HG02973 (cell line): ENCODE measurements around the gene DLGAP1.

Experiments used
- ATAC-seq: cut with Tn5 transposase; IDR thresholded peaks from one replicate; pipeline ENCODE4 v1.9.1; 2021; ENCODE audit warnings: moderate library complexity; ENCODE audit not compliant: unreplicated experiment

The DLGAP1 gene

DNA sequence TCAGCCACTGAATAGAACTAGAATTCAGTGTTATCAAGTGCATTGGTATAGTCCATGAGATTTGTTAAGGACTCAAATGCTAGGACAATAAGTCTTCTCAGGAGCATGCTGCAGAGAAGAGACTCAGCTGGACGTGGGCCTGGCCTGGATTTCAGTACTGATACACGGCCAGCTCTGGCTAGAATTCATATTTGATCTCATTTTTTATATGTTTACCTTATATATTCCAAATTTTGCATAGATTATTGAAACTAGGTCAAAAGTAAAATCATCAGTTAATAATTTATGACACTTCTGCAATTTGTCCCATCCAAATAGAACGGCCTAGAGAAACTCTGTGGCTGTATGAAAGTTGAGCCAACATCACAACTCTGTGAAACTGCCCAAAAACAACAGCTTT, 262.0 kb downstream of the DLGAP1 start:
- ATAC-seq: no peak

- no peak for ATAC-seq
Measured at GRCh38 chr18:4181882-4182568, 273.1 kb downstream of the DLGAP1 start.

DNA sequence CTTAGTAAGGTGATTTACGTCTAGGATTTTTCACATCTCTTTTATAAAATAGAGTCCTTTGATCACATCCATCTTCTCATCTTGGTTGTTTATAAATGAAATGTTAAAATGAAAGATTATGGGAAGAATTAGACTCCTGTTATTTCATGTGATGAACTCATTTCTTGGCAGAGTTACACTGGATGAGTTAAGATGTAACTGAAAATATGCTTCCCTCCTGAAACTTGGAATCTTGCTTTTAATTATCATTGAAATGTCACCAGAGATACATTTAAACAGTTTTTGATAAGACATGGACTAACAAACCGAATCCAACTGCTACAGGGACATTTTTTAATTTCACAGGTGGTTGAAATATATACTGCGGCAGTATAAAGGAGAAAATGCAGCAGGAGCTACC, 274.0 kb downstream of the DLGAP1 start:
- ATAC-seq: no peak

DNA sequence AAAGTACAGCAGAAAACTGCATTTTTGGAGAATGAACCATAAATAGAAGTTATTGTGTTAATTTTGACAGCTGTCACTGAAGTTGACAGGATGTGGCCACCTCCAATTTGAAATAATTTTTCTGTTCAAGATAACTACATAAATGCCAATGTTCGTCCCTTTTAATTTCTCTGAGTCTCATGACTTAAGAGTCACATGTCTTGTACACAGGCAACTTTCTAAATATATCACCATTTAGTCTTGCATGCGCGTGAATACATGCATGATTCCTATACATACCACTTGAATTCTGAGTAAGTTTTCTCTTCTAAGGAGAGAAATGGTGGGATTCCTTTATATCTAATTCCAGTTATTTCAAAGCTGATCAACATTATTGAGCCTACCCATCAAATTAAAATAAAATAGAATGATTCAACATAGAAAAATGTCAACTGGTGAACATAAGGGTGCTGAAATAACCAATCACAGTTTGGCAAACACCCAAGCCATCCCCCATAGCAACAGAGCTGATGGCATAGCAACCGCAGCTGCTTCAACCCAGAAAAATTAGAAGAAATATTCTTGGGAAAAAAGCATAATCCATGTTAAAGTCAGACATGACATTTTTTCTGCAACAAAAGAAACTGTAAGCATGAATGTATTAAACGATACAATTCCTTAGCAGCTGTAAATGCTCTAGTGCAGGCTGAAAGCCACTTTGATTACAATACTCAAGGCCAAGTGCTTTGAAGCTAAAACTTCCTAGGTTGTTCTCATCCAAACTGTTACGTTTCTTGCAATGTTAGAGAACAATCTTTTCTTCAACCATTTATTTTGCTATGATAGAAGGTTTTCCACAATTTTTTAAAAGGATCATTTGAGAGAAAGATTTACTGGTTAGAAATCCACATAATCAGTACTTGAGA, 282.7 kb downstream of the DLGAP1 start:
- no peak for ATAC-seq

- ATAC-seq: no peak
Measured at GRCh38 chr18:4157352-4157751, 297.8 kb downstream of the DLGAP1 start.

DNA sequence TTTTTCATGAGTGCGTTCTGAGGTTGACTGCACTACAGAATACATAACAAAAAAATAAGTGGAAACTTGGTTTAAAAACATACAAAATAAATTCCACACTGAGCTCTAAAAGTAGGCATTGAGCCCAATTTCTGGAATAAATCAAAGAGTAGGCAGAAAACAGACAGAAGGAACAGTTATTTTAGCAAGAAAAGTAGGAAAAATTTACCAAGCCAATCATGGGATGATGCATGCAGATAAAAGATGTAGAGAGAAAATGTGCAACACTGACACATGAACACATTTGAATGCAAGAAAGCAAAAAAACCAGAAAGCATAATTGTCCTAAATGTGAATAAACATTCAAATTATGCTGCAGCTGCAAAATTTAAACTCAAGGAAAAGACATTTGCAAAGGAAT, 308.3 kb downstream of the DLGAP1 start:
- ATAC-seq: no peak

DNA sequence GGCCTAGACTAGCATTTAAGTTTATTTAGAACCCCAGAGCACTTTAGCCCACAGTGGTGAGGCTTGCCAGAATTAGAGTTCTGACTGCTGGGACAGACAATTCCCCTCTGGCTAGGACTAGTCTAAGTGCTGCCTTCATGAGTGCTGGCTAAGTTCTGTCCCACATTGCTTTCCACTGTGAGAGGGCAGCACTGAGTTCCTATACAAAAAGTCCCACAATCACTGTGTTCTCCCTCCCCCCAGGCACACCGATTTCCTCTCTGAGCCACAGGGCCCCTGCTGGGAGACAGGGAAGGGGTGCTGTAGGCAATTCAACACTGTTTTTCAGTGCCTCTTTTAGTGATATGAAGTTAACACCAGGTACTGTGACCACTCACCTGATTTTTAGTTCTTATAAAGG, 310.9 kb downstream of the DLGAP1 start:
- ATAC-seq: no peak

GRCh38 chr18:4143585-4143984, 311.5 kb downstream of the DLGAP1 start:
- no peak for ATAC-seq

DNA sequence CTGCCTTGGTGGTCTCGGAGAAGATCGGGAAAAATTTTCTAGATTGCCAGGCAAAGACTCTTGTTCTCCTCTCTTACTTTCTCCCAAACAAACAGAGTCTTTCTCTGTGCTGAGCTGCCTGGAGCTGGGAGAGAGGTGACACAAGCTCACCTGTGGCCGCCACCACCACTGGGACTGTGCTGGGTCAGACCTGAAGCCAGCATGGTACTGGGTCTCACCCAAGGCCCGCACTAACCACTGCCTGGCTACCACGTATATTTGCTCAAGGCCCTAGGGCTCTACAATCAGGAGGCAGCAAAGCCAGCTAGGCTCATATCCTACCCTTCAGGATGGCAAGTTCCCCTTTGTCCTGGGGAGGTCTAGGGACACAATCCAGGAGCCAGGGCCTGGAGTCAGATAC, 312.2 kb downstream of the DLGAP1 start:
- no peak for ATAC-seq

DNA sequence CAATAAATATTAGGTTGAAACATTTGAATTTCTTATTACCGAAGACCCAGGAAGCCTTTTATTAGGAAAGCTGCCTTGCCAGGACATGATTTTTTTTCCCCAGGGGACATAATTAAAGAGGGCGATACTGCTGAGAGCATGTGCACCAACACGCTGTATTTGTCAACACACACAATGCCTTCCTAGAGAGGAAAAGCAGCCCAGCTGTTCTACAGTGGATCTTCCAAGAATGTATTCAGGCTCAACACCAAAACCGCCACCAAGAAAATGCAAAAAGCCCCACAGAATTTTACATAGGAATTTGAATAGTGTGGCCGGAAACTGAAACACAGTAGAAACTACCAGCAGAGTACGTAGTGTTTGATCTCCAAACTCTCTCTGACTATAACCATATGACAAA, 320.4 kb downstream of the DLGAP1 start:
- no peak for ATAC-seq

GRCh38 chr18:4130734-4131719, 324.1 kb downstream of the DLGAP1 start:
- no peak for ATAC-seq

DNA sequence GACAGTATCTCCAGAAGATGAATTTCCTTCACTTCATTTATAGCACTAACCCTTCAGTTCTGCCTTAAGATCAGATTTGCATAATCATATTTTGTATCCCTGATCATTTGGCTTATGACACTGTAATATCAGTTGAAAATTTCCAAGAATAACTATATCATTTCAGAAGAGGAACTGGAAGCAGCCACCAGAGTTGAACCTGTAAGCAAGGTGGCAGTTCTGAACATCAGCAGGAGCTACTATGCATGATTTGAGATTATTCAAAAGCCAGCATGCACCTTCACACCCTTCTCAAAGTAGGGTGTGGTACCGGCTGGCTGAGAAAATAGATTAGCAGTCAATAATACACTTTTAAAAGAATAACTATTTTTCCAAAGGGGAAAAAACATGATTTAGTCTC, 328.2 kb downstream of the DLGAP1 start:
- ATAC-seq: no peak

DNA sequence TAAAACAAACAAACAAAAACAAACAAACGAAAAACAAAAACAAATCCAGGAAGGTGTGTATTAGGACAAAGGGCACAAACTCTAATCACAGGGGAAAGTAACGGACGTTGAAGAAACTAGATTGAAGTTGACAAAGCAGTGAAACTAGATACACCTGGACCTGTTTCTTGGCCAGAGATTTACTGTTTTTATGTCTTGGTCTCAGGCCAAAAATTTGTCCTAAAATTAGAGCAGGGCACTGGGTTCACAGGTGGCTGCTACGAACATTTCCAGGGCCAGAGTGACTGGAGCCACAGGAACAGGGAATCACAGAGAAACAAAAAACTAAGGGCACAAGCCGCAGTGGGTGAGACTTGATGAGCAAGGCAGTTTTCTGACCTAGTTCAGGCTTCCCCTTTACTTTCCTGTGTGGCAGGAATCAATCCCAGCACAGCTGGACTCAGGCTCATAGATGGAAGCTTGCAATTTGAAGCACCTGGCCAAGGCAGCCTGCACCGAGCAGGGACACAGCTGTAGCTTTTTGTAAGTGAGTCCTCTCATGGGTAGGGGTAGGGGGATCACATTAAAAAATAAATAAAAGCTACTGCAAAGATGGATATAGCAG, 329.4 kb downstream of the DLGAP1 start:
- no peak for ATAC-seq

DNA sequence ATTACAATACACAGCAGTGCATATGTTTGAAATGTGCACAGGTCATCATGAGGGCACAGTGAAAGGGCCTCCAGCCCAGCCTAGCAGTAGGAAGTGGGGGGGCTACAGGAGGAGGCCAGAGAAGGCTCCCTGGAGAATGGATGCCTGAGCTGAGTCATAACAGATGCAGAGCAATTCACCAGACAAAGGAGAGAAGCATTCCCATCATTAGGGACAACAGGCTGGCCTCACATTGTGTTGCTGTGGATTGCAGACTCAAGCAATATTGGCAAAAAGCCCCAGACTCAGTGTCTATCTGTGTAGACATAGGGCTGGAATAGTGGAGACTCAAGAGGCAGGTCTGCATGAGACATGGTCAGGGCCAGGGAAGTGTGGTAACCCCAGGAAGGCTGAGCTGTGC, 329.9 kb downstream of the DLGAP1 start:
- no peak for ATAC-seq

GRCh38 chr18:4119813-4120212, 335.3 kb downstream of the DLGAP1 start:
- ATAC-seq: no peak

GRCh38 chr18:4119127-4119648, 335.9 kb downstream of the DLGAP1 start:
- no peak for ATAC-seq

DNA sequence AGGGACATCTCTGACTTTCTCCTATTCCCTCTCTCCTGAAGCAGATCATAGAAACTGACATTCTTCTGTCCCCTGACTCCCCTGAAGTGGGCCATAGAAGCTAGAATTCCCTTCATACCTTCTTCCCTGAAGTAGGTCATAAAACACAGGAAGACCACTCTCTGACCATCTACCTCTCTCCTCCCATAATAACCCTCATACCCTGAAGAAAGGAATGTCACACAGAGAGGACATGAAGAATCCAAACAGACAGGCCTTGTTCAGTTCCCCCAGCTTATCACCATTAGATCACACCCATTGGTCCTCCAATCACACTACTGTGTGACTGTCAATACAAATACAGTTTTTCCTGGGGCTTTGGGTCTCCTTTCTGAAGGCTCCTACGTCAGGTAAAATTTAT, 347.1 kb downstream of the DLGAP1 start:
- ATAC-seq: no peak

DNA sequence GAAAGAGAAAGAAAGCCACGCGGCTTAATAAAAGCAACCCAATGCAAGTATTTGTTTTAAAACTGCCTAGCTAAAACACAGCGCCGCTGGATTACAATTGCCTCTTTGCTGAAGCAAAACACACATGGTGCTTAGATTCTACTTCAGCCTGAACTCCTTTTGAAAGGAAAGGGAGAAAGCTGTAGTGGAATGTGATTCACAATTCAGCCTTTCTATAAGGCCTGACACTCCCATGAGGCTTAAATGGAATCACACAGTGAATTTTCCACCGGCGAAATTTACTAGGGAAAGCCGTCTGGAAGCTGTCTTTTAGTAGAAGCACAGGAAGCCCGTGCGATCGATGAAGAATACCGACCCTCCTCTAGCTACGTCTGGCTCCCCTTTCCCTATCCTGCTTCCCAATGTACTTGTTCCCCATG, 348.0 kb downstream of the DLGAP1 start:
- ATAC-seq: no peak

DNA sequence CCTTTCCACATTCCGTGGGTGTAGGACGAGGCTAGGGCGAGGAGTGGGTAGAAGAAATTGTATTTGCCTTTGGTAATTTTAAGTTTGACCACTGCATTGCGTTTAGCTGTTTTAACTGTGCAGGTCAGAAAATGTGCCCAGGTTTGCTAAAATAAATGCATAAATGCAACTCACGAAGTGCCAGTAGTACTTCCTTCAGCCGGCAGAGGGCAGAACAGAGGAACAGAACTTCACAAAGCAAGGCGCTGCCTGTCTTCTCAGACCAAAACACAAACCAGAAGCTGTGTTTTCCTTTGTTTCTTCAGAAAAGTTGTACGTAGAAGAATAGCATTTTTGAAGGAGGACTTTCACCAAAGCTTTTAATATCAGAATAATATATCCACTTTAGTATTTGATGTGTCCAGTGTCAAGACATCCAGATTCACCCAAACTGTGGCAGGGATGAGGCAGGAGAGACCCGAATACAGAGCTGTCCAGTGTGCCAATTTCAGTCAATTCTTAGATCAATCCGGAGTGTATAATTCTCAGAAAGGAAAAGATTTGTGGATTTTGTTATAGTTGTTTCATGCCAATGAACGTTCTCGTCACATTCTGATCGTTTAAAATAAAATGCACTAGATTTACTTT, 348.6 kb downstream of the DLGAP1 start:
- ATAC-seq: no peak

- no peak for ATAC-seq
Measured at GRCh38 chr18:4102901-4103300, 352.2 kb downstream of the DLGAP1 start.
